ENCODE measurements around the gene TC2N.
"Not testable (repeated sequence)": the region's sequence is repeated elsewhere in the genome, so short reads cannot be mapped to it uniquely, and the experiment has no call there.

TC2N gene

DNA sequence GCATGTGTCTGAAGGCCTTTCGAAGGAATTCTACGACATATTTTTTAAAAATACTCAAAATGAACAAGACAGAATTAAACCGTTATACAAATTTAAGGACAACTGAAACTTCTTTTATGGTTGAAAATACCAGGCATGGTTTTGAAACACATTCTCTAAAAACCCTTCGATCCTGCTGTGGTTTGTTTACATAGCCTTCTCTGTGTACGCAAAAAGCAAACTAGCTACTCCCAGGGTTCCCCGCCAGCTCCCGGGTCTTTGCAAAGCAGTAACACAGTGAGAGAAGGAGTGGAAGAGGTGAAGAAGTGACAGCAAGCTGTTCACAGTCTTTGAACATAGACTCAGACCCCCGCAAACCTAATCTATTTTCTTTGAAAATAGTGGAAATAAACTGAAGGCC lies 2.2 kb upstream of the TC2N start:
- no peak for DNase-seq (ENCODE audit: low read depth)

DNA sequence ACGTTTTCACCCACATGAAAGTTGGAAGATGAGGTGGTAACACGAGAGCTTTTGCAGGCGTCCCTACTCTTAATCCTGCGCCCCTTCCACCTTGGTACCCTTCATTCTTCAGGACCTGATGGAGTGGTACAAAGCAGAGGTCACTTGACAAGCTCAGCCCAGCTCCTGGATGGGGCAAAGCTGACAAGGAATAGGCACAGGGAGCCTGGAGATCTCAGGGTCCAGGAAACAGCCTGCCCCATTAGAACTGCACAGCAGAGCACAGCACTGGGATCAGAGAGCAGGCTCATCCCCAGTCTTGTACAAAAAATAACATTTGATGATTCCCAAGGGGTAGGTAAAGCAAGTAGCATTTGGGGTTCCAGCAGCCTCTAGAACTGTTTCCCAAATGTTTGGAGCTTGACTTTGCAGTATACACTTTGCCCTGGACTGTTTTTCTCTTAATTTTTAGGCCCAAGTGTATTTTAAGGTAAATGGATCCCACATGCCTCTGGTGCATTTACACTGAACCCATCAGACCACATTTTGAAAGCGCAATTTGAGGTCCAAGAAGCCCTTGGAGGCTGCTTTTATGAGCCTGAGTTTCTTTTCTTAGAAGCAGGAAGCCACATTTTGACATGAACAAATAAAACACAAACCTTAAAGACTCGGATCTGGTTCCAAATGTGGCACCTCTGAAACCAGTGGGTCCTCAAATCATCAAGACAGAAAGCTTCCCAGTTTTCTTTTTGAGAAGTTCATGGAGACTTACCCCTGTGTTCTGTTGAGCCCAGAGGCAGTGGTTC lies 633 bp downstream of the TC2N start:
- no peak for DNase-seq (ENCODE audit: low read depth)

DNA sequence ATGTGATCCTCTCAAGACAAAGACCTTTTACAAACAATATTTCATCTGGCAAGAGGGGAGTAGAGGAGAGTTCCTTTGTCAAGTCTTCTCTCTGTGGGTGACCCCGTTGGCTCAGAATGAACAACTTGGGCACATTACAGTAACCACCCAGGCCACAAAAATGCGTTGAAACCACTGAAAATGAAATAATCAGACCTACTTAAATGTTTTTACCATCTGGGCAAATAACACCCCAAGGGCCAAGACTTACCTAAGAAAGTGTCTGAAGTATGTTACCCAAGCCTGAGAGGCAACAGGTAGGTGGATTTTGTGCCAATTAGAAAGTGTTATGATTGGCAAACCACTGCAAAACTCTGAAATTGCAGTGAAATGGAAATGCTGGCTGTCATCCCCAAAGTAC lies 1.3 kb downstream of the TC2N start:
- no peak for DNase-seq (ENCODE audit: low read depth)

DNA sequence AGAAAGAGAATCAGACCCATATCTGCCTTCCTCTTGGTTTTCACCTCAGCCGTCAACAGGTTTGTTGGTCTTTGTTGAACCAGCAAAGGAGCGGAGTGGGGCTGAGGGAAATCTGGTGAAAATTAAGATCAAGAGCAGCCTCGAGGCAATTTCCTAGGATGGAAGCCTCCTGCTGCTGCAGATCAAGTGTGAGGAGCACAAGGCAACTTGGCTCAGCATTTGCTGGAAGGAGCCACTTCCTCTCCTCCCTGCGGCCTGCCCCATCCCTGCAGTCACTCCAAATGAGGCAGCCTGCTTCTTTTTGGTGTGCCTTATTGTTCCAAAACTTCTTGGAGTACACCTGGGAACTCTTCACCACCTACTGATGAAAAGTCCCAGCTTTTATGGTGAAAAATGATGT lies 4.9 kb downstream of the TC2N start:
- DNase-seq (ENCODE audit: low read depth): no peak

DNA sequence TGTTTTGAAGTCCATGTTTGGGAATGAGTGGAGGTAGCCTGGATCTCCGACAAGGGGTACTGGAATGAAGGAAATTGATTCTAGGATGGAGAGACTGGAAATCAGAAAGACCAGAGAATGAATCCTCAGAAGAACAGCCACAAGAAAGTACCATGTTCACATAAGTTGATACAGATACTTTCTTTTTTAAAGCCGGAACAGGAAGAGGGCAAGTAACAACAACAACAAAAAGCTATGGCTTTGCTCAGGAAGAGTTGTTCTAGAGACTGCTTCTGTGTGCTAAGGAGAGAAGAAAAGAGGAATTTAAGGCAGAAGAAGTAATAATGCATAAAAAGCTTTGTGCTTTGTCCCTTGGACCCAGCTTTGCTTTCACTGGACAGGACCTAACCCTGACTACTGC lies 6.2 kb downstream of the TC2N start:
- no peak for DNase-seq (ENCODE audit: low read depth)

DNA sequence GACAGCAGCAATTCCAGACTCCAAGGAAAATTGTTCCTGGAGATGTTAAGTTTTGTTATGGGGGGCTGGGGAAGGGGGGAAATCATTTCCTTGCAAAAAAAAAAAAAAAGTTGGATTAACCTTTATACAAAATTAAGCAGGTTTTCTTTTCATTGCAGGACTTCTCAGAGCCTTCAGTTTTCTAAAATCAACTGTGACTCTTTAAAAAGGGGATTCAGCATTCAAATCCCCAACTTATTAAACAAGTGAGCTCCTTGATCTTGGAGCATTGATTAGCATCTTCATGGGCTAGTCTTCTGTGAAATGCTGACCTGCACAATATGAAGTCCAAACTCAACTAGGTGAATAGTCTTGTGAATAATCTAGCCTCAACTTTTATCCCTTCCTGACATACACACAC lies 7.1 kb downstream of the TC2N start:
- no peak for DNase-seq (ENCODE audit: low read depth)

DNA sequence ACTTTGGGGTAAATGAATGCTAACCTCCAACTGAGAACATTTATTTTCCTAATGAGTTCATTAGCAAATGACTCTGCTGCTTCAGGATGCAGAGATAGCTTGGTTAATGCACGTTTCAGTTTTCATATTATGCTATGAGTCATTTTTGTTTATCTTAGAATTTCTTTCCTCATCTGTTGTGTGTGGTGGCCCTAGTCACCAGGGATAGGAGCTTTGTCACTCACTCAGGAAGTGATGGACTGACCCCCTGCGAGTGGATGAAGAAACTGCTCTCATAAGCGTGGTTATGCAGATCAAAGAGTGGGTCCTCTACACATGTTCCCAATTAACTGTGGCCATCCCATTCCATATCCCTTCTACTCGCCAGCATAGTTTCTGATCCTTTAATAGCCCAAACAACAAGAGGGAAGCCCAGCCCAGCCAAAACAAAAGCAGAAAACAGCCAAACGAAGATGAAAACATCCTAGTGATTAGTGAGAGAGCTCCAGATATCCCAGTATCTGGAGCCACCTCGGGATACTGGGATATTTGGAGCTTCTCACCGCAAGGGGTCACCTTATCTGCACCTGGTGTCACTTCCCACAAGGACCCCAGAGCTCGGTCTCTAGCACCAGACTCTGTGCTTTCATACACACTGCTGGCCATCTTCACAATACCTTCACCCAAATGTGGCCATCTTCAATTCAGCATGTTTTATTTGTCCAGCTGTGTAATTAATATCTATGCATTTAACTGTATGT lies 8.6 kb downstream of the TC2N start:
- DNase-seq (ENCODE audit: low read depth): peak; percentile 80

DNA sequence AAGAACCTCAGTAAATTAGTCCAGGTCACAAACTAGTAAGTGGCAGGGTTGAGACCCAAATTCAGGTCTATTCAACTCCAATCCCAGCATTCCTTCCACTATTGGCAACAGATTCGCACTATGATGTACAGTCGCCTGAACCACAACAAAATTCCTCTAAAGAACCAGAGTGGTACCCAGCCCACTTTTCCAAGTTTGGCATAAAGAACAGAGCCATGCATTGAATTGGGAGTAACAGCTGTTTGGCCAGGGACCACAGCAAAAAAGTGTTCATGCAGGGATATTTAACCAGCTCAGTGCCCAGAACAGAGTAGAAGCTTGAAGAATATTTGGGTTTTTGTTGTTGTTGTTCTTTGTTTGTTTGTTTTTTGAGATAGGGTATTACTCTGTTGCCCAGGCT lies 9.7 kb downstream of the TC2N start:
- no peak for DNase-seq (ENCODE audit: low read depth)

DNA sequence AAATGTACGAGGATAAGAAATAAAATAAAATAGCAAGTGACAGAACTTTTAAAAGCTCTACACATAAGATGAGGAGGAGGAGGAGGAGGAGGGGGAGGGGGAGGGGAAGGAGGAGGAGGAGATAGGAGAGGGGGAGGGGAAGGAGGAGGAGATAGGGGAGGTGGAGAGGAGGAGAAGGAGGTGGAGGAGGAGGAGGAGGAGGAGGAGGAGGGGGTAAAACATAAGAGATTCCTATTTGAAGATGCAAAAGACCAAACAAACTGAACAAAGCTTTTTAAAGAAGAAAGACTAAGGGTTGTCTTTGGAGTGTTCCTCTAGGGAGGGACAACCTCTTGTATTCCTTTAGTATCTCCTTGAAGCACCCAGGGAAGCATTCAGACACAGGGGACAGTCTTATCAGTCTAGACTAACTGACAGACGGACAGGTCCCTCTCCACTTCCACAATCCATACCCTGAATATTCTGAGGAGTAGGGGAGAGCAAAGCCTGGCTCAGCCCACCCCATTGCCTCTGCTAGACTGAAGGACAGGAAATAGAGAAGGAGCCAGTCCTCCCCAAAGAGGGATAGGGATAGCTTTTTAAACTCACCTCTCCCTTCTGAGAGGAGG lies 12.9 kb downstream of the TC2N start:
- no peak for DNase-seq (ENCODE audit: low read depth)

DNA sequence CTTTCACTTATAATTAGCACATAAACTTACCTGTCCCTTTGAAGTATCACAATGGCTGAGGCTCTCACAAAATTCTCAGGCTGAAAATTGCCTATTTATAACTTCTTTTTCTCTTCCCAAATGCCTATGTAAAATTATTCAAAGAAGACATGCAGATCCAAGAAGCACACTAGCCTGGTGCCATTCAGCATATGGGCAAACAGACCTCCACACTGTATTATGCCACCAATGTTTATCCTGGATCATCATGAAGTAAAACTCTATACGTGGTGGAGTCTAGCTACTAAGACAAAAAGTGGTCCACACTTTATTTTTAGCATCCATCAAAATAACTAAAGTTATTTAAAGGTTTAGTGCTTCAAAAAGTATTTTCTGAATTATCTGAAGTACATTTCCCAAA lies 15.8 kb downstream of the TC2N start:
- DNase-seq (ENCODE audit: low read depth): no peak

DNA sequence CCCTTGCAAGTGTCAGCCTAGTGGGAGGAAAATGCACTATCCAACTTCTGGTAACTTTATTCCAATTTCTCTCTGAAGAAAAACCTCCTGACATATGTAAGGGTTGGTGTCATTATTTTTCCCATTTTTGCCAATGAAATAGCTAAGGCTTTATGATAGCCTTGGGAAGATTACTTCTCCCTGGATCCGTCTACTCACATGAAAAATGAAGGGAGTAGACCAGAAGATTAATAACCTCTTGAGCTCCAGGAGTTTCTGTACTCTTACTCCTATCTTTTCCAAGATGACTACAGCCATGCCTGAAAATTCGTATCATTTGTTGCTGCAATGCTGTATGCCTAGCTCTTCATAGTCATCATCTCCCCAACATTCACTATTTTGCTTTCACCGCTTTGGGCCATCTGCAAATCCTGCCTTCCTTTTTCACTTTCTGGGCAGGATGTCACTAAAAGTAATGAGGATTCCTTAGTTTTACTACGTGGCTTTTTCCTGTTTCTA lies 18.8 kb downstream of the TC2N start:
- no peak for DNase-seq (ENCODE audit: low read depth)

DNA sequence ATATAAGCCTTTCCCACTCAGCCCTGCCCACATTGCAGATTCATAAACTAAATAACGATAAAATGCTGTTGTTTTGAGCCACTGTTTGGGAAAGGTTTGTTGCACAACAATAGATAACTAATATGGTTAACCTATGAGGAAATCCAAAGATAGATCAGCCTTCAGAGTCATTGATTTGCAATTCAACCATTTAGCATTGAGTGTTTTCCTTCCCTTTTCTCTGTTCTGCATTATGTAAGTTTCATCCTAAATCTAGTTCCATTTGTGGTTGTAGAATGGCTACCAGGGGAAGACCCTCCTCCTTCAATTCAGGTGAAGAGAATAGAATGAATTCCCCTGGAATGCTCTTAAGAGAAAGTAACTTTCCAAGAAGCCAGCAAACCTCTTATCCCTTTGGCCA lies 19.6 kb downstream of the TC2N start:
- no peak for DNase-seq (ENCODE audit: low read depth)

DNA sequence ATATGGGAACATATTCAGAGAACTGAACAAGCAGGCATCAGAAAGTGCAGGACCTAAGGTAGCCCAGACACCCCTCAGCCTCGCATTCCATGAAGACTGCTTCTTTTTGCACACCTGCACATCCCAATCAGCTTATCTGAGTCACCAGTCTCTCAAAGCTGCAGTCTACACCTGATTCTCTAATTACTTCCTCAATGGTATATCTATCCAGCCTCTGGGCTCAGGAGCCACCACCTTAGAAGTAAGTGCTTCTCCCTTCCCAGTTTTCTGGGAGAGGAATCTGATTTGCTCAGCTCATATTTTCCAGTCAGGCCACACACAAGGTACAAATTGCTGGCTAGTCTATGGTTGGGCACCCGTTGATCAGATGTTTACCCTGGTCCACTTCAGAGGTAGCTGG lies 21.7 kb downstream of the TC2N start:
- no peak for DNase-seq (ENCODE audit: low read depth)

DNA sequence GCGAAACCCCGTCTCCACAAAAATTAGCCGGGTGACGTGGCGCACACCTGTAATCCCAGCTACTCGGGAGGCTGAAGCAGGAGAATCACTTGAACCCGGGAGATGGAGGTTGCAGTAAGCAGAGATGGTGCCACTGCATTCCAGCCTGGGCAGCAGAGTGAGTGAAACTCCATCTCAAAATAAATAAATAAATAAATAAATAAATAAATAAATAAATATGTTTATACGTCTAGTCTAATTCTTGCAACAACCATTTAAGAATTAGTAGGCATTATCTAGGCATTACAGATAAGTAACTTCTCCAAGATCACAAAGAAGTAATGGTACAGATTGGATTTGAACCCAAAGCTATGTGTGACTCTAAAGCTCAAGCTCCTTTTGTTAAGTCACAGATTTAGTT lies 22.3 kb downstream of the TC2N start:
- not testable (repeated sequence) for DNase-seq (ENCODE audit: low read depth)

DNA sequence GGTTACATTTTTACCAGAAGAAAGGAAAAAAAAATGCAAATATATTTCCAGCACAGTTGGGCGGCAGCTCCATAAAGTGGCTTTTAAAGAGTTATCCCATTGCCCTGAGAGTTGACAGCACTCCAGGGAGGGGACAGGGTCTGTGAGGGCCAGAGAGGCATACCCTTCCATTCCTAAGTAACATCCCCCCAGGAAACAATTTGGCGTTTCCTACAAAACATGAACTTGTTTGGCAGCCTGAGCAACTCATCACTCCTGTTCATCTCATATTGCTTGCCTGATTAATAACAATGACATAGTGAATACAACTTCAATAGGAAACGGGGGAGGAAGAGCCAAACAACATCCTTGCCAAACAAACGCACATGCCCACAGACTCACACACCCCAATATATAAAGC lies 23.3 kb downstream of the TC2N start:
- no peak for DNase-seq (ENCODE audit: low read depth)

DNA sequence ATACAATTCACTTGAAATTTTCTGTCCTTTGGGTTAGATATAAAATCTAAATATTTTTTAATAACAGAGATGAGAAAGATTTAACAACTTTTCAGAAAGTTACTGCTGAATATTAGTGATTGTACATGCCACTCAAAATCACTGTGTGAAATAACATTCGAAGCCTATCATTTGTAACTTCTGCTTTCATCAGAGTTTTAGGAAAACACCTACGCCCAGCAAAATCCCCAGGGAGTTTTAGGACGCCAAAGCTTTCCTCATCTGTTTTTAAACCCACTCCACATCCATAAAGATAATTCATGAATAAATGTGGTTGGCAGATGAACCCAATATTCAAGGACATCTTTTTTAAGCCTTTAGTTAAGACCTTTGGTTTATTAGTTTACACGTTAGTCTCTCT lies 23.9 kb downstream of the TC2N start:
- DNase-seq (ENCODE audit: low read depth): no peak

DNA sequence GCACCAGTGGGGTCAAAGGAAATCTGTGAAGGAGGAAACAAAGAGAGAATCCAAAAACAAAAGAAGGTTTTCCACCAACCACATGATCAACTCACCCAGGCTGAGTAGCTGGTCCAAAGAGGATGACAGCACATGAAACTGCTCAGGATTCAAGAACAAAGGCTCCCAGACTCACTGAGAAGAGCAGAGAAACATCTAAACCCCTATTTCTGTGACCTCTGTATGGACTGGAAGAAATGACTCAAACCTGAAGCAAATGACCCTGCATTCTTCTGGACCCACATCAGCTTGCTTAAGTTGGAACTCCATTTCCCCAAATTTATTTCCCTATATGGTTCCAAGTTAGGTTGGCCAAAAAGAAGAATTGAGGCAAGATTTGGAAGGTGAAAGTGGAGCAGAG lies 26.3 kb downstream of the TC2N start:
- DNase-seq (ENCODE audit: low read depth): no peak

DNA sequence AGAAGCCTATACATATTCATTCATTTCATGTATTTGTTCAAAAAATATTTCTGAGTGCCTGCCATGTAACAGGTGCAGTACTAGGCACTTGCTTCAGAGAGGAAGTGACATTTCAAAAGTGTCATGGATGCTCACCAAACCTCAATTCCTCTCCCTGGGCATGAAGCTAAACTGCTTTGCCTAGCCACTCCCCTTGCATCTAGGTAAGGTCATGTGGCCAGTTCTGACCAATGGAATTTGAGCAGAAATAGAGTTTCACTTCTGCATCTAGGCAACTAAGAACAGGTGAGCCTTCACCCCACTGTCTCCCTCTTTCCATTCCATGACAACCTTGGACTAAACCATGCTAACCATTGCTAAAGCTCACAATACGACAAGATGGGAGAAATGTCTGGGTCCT lies 27.6 kb downstream of the TC2N start:
- DNase-seq (ENCODE audit: low read depth): no peak

DNA sequence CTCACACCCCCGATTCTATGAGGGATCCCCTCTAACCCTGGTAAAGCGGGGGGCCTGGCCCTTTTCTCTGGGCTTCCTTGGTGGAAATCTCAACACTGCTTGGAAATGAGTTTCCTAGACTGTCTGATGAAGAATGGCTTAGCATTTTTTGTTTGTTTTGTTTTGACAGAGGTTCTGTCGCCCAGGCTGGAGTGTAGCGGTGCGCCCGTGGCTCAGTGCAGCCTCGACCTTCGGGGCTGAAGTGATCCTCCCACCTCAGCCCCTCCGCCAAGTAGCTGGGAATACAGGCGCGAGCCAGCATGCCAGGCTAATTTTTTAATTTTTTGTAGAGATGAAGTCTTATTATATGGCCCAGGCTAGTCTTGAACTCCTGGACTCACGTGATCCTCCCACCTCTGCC lies 30.3 kb downstream of the TC2N start:
- DNase-seq (ENCODE audit: low read depth): no peak

DNA sequence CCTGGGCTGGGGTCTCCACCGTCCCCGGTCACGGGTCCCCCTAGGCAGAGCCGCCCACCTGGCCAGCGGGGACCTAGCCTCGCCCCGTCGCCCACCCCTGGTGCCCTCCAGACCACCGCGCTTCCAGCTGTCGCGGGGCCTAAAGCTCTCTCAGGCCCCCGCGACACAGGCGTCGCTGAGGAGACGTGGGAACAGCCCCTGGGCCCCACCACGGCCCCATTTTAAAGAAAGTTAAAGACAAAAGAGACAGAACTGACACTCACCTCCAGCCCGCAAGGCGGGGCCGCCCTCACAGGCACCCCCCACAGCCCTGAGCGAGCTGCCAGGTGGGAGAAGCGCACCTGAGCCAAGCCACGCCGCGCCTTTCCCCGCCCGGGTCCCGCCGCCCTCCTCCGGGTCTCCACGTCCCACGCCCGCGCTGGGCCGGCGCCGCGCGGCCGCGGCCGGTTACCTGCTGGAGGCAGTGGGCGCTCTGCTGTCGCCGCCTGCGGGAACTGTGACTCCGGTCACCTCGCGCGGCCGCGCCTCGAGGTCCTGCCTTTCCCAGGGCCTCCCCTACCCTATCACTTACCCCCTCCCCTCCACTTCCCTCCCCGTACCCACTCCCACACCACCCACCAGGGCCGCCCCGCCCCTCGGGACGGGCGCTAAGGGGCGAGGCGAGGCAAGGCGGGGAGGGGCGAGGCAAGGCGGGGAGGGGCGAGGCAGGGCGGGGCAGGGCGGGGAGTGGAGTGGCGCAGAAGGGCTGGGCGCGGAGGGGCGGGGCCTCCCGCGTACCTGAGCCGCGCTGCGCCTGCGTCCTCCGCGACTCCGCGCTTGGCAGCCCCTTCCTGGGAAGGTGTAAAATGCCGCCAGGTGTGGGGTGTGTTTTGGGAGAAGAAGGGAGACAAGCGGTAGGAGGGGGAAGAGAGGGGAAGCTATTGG lies 31.2 kb downstream of the TC2N start:
- DNase-seq (ENCODE audit: low read depth): no peak

DNA sequence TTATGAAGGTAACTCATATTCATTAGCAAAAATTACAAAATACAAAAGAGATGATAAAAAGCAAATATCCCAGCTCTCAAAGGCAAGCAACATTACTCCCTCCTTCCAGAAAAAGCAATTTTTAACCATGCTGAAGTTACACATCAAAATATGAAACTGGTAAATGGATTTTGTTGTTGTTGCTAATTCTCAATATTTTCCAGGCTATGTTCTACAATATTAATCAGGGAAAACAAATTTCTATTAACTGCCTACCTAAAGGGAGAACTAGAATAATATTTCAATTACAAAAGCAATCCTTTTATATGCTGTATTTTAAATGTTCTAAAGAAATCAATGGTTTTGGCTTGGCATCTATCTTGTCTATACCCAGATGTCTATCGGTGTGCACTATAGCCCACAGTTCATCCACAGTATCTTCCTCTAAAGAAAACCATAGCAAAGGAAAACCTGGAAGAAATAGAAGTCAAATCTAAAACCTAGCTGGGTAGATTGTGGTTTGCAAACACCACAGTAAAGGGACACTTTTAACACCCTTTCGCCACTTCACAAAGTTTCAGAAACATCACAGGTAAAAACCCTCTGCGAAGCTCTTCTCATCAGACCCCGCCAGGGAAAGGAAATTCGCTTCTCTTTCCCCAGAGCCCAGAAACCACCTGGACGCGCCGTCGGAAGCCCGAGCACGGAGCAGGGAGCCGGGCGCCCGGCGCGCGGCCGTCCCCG lies 32.0 kb downstream of the TC2N start:
- DNase-seq (ENCODE audit: low read depth): no peak
